ENCODE data around the gene PPP3CA. TPM values are rescaled to one million over a fixed set of nuclear protein-coding genes. Genes with fewer than 3 reads are reported as not detected.

PPP3CA gene
- total RNA-seq, 4 donors from 2014 or later = 19.0 to 39.6 (median 20.3) TPM

DNA sequence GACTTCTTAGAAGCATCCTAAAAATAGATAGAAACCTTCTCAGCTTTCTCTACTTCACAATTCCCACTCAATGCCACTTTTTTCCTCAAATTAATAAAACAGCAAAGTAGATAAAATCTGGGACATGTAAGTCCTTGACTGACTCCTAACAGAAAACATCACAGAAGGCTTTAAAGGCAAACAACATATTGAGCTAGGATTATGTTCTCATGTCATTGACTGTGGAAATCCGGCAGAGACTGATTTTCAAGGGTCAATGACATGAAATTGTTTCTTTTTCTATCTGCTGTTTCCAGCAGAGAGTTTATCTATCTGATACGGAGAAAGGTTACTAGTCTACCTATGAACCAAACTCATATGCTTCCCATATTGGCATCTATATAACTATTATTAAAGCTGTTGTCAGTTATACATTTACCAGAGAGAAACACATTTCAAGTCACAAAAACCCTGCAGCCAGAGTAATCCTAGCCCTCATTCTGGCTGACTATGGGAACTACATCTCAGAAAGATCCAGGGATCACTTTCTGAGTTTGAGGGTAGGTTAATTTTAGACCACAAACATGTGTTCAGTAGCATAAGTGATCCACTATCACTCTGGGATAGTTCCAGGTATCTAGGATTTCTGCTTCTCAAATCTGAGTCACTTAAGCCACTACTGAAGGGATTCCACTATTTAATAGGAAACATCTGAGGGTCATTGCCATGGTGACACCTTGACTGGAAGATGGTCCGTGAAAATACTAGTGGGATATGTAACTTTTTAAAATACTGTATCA is 147.6 kb downstream of the PPP3CA start:
- Histone ChIP-seq H3K36me3 (no peaks in the 10 kb centered on the region), H3K4me1 (peaks cover 0 to 28% (median 5%) of the 10 kb centered on the region in 4 donors), H3K4me3 (no peak overlapping the region), H3K27me3 (no peaks in the 10 kb centered on the region), H3K27ac (peak overlapping the region in 1 of 4 donors; percentile 27), H3K9me3 (no peaks in the 10 kb centered on the region)
- TF ChIP-seq, protein P1, sequence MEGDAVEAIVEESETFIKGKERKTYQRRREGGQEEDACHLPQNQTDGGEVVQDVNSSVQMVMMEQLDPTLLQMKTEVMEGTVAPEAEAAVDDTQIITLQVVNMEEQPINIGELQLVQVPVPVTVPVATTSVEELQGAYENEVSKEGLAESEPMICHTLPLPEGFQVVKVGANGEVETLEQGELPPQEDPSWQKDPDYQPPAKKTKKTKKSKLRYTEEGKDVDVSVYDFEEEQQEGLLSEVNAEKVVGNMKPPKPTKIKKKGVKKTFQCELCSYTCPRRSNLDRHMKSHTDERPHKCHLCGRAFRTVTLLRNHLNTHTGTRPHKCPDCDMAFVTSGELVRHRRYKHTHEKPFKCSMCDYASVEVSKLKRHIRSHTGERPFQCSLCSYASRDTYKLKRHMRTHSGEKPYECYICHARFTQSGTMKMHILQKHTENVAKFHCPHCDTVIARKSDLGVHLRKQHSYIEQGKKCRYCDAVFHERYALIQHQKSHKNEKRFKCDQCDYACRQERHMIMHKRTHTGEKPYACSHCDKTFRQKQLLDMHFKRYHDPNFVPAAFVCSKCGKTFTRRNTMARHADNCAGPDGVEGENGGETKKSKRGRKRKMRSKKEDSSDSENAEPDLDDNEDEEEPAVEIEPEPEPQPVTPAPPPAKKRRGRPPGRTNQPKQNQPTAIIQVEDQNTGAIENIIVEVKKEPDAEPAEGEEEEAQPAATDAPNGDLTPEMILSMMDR (IDR thresholded peaks at IDR 0.05) = no peak
- DNase-seq = no peak

DNA sequence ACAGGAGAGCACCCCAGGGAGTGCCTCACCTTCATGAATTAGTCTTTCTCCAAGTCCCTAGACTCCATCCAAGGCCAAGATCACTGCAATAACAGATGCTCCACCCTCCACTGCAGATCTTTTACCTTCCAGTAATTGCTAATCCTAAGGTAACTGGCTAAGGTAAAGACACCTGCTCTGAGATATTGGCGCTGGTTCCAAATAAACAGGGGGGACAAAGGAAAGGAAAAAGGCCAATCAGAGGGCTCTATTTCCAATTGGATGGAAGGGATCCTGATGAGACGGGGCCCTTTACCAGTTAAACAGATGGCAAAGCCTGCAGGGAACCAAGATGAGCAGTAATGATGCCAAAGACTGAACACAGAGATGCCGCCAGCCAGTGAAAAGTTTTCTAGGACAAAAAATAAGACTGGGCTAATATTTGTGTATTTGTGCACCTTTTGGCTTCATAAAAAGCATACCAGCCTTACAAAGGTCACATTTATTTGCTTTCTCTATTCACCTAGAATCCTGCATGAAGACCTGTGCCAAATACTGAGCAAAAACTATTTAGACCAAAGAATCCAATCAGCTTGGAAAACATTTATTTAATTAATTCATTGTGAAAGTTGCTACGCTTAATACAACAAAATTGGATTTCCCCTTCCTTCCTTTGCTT is 148.5 kb downstream of the PPP3CA start:
- no peaks in the 10 kb centered on the region for H3K36me3 ChIP-seq
- DNase-seq = no peak
- H3K4me3 ChIP-seq = no peak overlapping the region
- H3K27ac ChIP-seq = no peak overlapping the region
- no peaks in the 10 kb centered on the region for H3K9me3 ChIP-seq
- no peaks in the 10 kb centered on the region for H3K27me3 ChIP-seq
- peaks cover 0 to 28% (median 5%) of the 10 kb centered on the region in 4 donors for H3K4me1 ChIP-seq
- TF ChIP-seq POLR2A (IDR thresholded peaks at IDR 0.05) = no peak
- TF ChIP-seq, protein P1 (IDR thresholded peaks at IDR 0.05) = no peak

DNA sequence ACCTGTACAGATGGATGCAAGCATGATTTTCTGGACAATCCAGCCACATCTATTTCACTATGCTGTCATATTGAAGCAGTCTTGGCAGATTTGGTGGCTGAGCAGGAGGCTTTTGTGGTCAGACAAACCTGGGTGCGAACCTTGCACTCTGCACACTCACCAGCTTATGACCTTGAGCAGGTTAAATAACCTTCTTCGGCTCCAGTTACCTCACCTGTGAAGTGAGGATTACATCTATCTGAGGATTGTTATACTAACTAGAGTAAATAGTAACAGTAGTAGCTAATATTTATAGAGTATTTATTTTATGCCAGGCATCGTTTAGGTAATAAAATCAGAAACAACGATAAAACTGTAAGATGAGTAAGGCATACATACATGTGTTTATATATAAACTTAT is 150.0 kb downstream of the PPP3CA start:
- no peak overlapping the region for H3K27ac ChIP-seq
- H3K27me3 ChIP-seq = no peaks in the 10 kb centered on the region
- H3K4me3 ChIP-seq = no peak overlapping the region
- TF ChIP-seq POLR2A (IDR thresholded peaks at IDR 0.05) = no peak
- TF ChIP-seq, protein P1 (IDR thresholded peaks at IDR 0.05) = no peak
- H3K4me1 ChIP-seq = peaks cover 0 to 33% (median 5%) of the 10 kb centered on the region in 4 donors
- no peaks in the 10 kb centered on the region for H3K9me3 ChIP-seq
- H3K36me3 ChIP-seq = no peaks in the 10 kb centered on the region
- no peak for DNase-seq

- peak overlapping the region; percentile 1 to 62 (median 37) for H3K27ac ChIP-seq
- no peak for TF ChIP-seq POLR2A (IDR thresholded peaks at IDR 0.05)
- TF ChIP-seq, protein P1 (IDR thresholded peaks at IDR 0.05) = no peak
Observed at GRCh38 chr4:101192244-101192643, 155.1 kb downstream of the PPP3CA start.

GRCh38 chr4:101191302-101192098 is 155.8 kb downstream of the PPP3CA start:
- Histone ChIP-seq H3K4me3 (no peak overlapping the region), H3K36me3 (no peaks in the 10 kb centered on the region), H3K9me3 (no peaks in the 10 kb centered on the region), H3K4me1 (peaks cover 0 to 18% (median 0%) of the 10 kb centered on the region in 4 donors), H3K27me3 (no peaks in the 10 kb centered on the region), H3K27ac (peak overlapping the region in 3 of 4 donors; percentile 23 to 62 (median 51))
- TF ChIP-seq POLR2A (IDR thresholded peaks at IDR 0.05) = no peak
- TF ChIP-seq, protein P1 (IDR thresholded peaks at IDR 0.05) = no peak
- DNase-seq = peak in 2 of 3 donors; percentile 21 to 55

More at GRCh38 chr4:101192244-101192643, 155.1 kb downstream of the PPP3CA start:
- H3K27me3 ChIP-seq = no peaks in the 10 kb centered on the region
- H3K9me3 ChIP-seq = no peaks in the 10 kb centered on the region
- no peak for DNase-seq
- H3K4me1 ChIP-seq = peaks cover 0 to 18% (median 0%) of the 10 kb centered on the region in 4 donors
- no peak overlapping the region for H3K4me3 ChIP-seq
- no peaks in the 10 kb centered on the region for H3K36me3 ChIP-seq

All from Peyer's patch (tissue), 4 donors.